Suprapubic skin (tissue), 4 donors: ENCODE measurements around the gene CNTNAP1.

Source experiments
- CTCF ChIP-seq, 2 donors: fragments of 200-600 bp in 1 of 2; fragments of 450-650 bp in 1 of 2; sonication (generic) in 1 of 2; IDR thresholded peaks; one replicate each; pipeline ENCODE4 v1.5.1; 2016 to 2019; ENCODE audit warnings: antibody characterized with exemption in 2 of 2, mild to moderate bottlenecking in 1 of 2, moderate library complexity in 1 of 2
- POLR2A ChIP-seq, 2 donors: fragments of 450-650 bp; IDR thresholded peaks; one replicate each; pipeline ENCODE4 v1.6.1; 2017; ENCODE audit warnings: antibody characterized with exemption in 2 of 2, mild to moderate bottlenecking in 2 of 2, moderate library complexity in 2 of 2
- POLR2AphosphoS5 ChIP-seq, 3 donors: sonication (generic); formaldehyde crosslinking; IDR thresholded peaks; one replicate each; pipeline ENCODE4 v1.6.1; 2017; ENCODE audit warnings: antibody characterized with exemption in 3 of 3

GRCh38 chr17:42698736-42699414, 16.5 kb downstream of the CNTNAP1 start:
- TF ChIP-seq POLR2AphosphoS5 (IDR thresholded peaks at IDR 0.05) (no peak), CTCF (IDR thresholded peaks at IDR 0.05) (no peak), POLR2A (IDR thresholded peaks at IDR 0.05) (no peak)
